DMS53 treated with DMSO at 0.1 percent for 48 hours (cell line): ENCODE measurements around the gene TSSK6.

Source experiments
- DNase-seq: peaks from one replicate; lab custom pipeline; 2025; ENCODE audit not compliant: unreplicated experiment; lab: John Stamatoyannopoulos, UW

The TSSK6 gene

DNA sequence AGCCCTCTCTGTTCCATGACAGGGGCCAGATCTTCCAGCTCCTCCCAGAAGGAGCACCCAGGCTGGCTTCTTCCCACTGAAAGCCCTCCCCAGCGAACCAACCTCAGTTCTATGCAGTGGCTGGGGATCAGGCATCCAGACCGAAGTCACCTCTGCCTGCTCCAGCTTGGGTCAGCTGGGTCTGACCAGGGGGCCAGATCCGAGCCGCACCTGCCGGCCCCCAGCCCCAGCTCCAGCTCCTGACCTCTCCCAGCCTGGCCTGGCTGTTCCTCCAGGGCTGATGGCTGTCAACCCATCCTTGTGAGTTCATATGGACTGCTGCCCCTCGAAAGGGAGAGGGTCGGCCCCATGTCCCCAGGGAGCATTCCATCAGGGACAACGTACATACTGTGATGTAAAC lies 8.0 kb downstream of the TSSK6 start:
- DNase-seq: no peak

- no peak for DNase-seq
Measured at GRCh38 chr19:19506592-19506991, 8.8 kb downstream of the TSSK6 start.

DNA sequence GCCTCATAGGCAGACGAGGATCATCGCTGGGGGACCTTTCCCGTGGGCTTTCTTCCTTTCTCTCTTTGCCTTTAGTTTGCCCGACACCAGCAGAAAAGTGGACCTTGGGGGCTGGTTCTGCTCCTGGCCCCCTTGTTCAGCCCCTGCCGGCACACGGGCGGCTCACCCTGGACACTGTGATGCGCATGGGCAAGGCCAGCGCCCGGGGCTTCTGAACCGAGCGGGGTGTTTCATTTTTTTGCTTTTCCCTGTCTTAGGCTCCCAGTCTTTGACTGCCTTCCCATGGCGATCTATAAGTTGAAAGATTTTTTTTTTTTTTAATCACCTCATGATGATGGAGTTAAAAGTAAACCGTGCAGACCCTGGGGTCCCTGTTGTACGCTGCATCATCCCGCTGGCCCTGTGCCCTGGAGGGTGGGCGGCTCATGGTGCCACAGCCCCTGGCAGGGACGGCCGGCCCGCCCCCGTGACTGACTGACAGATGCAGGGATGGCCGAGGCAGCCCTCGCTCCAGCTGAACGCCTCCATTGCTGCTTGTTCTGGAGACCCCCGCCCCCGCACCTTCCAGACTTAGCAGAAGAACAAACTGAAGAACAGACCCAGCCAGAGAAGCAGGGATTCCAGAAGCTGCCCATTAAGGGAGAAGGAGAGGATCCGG lies 9.6 kb downstream of the TSSK6 start:
- no peak for DNase-seq

DNA sequence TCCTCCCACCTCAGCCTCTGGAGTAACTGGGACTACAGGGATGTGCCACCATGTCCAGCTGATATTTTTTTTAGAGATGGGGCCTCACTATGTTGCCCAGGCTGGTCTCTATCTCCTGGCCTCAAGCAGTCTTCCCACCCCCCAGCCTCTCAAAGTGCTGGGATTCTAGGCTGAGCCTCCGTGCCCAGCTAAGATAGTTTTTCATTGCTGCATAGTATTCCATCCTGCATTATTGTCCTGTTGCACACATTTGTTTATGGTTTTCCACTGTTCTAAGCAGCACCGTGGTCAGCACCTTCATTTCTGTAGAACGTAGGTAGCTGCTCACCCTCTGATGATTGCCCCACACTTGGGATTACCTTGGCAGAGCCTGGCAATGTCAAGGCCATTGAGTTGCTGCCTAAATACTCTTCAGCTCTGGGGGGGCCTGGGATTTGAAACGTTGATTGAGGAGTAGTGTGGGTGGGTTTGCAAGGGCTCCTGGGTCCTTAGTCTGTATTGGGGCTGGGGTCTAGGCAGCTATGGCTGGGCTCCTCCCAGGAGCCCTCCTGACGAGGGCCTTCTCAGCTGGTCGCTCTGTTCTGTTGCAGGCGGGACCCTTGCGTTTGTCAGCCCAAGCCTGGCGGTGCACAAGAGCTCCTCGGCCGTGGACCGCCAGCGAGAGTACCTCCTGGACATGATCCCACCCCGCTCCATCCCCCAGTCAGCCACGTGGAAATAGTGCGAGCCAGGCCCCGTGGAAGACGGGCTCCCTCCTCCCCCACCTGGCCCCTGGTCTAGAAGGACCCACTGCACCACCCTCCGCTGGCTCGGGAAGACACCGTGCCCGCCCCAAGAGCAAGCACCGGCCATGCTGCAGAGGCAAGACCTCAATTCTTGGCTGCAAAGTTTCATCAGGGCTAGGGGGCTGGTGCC lies 10.3 kb downstream of the TSSK6 start:
- DNase-seq: no peak

DNA sequence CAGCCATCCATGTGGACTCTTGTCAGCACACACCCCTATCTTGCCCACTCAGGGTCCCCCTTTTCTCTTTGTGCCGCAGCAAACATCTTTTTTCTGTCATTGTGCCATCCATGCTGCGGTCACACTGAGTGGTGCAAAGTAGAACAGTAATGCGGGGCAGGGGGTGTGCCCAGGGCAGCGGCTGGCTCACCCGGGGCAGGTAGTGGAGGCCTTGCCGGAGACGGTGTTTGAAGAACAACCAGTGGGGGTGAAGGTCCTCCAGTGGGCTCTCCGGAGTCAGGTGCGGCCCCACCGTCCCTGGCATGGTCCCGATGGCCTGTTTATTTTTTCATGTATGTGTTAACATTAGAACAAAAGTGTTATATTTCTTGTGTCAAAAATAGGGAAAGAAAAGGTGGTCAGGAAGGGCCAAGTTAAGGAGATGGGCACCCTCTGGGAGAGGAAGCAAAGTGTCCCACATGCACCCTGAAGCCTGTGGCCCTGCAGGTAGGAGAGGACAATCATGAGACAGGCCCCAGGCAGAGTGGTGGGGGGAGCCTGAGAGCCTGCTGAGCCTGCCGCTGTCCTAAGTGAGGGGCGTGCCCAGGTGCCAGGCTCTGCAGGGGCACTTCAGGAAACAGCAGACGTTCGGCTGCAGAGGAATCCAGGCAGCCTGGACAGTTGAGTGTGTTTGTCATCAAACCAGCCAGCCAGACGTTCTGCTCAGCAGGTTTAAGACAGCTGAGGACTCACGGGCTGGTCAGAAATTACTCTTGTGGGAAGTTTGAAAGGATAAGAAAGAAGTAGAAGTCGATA lies 12.3 kb downstream of the TSSK6 start:
- DNase-seq: no peak

- DNase-seq: no peak
Measured at GRCh38 chr19:19502281-19502680, 13.1 kb downstream of the TSSK6 start.

GRCh38 chr19:19501798-19502197 lies 13.6 kb downstream of the TSSK6 start:
- DNase-seq: no peak

GRCh38 chr19:19500975-19501644 lies 14.2 kb downstream of the TSSK6 start:
- no peak for DNase-seq

GRCh38 chr19:19499272-19499995 lies 15.9 kb downstream of the TSSK6 start:
- DNase-seq: no peak

GRCh38 chr19:19498255-19498991 lies 16.9 kb downstream of the TSSK6 start:
- no peak for DNase-seq

DNA sequence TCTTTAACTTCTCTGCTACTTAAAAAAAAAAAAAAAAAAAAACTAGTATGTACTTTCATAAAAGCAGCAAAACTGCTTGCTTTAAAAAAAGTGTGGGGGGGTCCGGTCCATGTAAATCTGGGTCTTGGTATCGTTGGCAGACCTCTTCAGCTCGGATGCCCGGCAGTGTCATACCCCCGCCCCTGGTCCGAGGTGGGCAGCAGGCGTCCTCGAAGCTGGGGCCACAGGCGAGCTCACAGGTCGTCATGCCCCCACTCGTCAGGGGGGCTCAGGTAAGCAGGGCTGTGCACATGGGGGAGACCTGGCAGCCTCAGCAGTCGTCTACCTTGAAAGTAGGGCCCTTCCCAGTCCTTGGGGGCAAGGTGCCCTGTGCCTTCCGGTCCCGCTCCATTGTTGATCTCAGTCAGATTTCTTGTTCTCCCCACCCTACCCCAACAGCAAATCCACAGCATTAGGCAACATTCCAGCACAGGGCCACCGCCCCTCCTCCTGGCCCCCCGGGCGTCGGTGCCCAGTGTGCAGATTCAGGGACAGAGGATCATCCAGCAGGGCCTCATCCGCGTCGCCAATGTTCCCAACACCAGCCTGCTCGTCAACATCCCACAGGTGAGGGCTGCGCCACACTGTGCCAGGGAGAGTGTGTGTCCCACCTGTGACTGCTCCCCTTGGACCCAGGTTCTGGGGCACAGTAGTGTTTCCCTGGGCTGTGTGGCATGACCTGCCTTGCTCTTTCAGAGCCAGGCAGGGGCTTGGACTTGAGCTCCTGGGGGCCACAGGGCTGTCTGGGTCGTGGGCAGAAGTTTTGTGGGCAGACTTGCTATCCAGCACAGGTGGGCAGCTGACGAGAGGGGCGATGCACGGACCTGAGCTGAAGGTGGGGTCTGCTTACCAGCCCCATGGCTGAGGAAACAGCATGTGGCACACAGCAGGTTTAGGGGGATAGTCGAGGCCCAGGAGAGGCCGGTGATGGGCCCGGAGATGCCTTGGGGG lies 19.4 kb downstream of the TSSK6 start:
- DNase-seq: no peak

GRCh38 chr19:19493841-19494546 lies 21.4 kb downstream of the TSSK6 start:
- no peak for DNase-seq

DNA sequence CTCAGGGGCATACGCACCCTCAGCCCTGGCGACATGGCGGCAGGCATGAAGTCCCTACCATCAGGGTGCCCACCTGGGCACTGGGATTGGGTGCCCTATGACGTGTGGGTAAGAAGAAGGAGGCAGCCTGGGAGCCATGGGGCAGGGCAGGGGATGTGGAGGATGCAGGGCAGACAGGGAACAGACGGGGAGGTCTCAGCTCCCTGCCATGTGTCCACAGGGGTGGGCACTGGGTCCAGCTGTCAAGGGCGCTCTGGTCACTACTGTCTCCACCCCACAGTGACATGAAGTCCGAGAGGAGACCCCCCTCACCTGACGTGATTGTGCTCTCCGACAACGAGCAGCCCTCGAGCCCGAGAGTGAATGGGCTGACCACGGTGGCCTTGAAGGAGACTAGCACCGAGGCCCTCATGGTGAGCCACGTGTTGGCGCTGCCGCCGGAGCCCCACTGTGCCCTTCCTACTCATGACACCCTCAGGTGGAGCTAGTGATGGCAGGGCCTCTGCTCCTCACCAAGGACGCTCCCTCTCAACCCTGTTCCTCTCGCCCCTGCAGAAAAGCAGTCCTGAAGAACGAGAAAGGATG lies 23.2 kb downstream of the TSSK6 start:
- DNase-seq: no peak

DNA sequence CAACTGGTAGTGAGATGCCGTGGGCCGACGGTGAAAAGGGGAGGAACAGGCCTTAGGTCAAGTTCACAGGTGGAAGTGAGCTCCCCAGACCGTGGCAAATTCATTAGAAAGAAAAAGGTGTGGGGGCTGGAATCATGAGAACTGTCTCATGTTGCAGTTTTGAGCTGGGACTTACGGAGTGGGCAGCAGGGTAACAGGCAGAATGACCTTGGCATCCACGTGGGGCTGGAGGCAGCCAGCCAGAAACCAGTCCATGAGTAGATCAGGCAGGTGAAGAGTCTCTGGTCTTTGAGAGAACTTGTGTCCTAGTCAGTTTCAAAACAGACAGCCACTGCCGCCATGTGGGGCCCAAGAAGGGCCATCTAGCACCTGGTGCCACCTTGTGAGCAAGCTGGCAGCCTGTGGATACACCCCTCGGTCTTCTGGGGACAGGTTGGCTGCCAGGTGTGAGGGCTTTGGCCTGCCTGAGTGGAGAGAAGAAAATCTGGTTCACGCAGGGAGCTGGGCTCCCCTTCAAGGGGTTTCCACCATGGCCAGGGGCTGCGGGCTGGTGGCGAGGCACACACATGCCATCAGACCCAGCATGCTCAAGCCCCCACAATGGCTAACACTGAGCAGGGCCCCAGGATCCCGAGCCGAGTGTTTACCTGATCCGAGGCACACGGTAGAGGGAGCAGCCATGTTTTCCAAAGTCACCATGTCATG lies 23.9 kb downstream of the TSSK6 start:
- no peak for DNase-seq

DNA sequence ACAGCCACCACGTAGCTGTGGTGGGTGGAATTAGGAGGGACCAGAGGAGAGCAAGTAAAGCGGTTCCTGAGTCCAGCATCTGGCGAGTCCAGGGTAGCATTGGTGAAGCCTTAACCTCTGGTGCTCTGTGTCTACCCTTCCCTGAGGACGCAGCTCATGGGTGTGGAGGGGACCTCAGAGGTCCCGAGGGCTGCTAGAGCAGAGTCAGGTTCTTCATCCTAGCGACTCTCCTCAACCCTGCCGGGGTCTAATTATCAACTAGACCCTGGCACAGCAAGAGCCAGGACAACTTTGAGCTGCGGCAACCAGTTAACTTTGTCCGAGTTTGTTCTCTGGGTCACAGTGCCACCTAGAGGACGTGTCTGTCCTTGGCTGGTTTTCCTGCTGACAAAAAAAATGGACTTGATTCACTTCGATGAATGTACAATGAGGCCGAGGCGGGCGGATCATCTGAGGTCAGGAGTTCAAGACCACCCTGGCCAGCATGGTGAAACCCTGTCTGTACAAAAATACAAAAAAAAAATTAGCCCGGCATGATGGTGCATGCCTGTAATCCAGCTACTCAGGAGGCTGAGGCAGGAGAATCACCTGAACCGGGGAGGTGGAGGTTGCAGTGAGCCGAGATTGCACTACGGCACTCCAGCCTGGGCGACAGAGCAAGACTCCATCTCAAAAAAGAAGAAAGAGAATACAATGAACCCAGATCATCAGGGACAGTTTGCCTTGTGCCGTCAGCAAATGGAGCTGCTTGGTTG lies 25.0 kb downstream of the TSSK6 start:
- peak; percentile 35 for DNase-seq

DNA sequence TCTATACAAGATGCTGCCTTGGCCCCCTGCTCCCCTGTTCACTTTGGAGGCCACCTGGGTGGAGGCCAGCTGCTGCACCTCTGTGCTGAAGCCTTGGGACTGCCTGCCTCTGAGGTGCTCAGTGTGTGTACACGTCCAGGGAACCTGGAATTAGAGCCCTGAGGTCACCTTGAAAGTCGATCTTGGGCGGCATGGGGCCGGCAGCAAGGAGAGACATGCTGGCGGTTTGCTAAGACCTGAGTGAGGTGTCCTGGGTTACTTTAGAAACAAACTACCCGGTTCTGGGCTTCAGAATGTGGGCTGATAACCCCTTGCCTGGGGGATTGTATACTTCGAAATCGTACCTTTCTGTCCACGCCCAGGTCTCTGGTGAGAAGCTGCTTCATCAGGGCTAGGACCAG lies 25.5 kb downstream of the TSSK6 start:
- DNase-seq: no peak
